Measurements from ENCODE around the gene SERPINF2.
"Not testable (repeated sequence)": the region's sequence is repeated elsewhere in the genome, so short reads cannot be mapped to it uniquely, and the experiment has no call there.

The SERPINF2 gene

GRCh38 chr17:1764705-1765104 lies 22.0 kb downstream of the SERPINF2 start:
- DNase-seq, result not testable (repeated sequence)

GRCh38 chr17:1765576-1765975 lies 22.9 kb downstream of the SERPINF2 start:
- DNase-seq, result no peak

DNA sequence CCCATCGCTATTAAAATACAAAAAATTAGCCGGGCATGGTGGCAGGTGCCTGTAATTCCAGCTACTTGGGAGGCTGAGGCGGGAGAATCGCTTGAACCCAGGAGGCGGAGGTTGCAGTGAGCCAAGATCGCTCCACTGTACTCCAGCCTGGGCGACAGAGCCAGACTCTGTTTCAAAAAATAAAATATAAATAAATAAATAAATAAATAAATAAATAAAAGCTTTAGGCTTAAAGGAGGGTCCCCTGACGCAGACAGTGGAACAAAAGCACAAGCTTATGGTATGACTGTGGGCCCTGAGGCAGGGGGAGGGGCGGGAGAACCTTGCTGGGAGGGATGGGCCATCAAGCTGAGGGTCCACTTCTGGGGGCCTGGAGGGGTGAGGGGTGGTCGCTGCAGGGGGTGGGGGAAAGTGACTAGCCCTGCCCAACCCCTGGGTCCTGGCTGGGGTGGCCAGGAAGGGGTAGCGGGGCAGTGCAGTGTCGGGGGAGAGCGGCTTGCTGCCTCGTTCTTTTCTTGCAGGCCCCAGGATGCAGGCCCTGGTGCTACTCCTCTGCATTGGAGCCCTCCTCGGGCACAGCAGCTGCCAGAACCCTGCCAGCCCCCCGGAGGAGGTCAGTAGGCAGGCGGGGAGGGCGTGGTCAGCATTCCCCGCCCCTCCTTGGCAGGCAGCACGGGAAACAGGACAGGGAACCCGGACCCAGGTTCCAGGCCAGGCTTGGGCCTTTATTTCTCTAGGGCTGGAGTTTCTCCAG lies 23.9 kb downstream of the SERPINF2 start:
- DNase-seq, result no peak

GRCh38 chr17:1767358-1767757 lies 24.7 kb downstream of the SERPINF2 start:
- no peak for DNase-seq

DNA sequence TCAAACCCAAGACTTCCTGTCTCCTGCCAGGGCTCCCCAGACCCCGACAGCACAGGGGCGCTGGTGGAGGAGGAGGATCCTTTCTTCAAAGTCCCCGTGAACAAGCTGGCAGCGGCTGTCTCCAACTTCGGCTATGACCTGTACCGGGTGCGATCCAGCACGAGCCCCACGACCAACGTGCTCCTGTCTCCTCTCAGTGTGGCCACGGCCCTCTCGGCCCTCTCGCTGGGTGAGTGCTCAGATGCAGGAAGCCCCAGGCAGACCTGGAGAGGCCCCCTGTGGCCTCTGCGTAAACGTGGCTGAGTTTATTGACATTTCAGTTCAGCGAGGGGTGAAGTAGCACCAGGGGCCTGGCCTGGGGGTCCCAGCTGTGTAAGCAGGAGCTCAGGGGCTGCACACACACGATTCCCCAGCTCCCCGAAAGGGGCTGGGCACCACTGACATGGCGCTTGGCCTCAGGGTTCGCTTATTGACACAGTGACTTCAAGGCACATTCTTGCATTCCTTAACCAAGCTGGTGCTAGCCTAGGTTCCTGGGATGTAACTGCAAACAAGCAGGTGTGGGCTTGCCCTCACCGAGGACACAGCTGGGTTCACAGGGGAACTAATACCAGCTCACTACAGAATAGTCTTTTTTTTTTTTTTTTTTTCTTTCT lies 27.3 kb downstream of the SERPINF2 start:
- DNase-seq, result no peak

GRCh38 chr17:1773000-1773695 lies 30.5 kb downstream of the SERPINF2 start:
- DNase-seq, result not testable (repeated sequence)

DNA sequence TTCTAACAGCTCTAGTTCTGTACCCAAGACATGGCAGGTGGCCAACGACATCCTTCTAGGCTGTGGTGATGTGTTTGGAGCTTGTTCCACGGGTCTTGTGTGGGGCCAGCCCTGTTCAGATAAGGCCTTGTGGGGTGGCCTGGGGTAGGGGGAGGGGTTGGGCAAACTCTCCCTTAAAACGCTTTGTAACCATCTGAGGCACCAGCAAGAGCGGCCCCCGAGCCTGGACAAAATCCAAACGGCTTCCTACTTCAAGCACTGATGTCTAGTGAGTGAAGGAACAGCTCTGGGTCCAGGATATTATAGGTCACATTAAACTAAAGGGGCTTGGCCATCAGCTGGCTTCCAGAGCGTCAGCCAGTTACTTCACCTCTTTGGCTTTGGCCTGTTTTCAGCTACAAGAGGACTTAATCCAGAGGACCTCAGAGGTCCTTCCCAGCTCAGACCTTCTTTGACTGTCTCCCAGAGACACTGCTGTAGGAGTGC lies 31.1 kb downstream of the SERPINF2 start:
- DNase-seq, result no peak

GRCh38 chr17:1774390-1775176 lies 31.9 kb downstream of the SERPINF2 start:
- DNase-seq, result no peak

DNA sequence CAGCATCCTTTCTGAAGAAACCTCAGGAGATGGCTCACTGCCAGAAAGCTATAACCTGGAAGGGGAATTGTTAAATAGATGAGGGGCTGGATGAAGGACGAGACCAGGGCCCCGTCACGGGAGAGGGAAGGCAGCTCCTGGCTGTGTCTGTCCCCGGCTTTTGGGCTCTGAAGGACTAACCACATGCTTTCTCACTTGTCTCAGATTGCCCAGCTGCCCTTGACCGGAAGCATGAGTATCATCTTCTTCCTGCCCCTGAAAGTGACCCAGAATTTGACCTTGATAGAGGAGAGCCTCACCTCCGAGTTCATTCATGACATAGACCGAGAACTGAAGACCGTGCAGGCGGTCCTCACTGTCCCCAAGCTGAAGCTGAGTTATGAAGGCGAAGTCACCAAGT lies 33.7 kb downstream of the SERPINF2 start:
- DNase-seq, result no peak

DNA sequence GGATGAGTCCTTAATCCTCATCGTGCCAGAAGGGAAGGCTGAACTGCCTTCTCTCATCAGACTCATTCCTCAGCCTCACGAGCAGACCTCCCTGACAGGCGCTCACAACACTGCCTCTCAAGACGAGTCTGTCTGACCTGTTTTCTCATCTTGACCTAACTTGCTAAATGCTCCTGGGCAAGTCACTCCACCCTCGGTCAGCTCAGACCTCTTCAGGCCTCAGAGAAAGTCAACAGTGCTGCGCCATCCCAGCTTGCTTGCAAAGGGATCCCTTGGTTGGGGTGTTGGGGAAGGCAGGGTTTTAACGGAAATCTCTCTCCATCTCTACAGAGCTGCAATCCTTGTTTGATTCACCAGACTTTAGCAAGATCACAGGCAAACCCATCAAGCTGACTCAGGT lies 34.2 kb downstream of the SERPINF2 start:
- DNase-seq, result no peak

GRCh38 chr17:1779571-1780131 lies 37.0 kb downstream of the SERPINF2 start:
- no peak for DNase-seq

GRCh38 chr17:1782171-1782567 lies 39.5 kb downstream of the SERPINF2 start:
- DNase-seq, result no peak

DNA sequence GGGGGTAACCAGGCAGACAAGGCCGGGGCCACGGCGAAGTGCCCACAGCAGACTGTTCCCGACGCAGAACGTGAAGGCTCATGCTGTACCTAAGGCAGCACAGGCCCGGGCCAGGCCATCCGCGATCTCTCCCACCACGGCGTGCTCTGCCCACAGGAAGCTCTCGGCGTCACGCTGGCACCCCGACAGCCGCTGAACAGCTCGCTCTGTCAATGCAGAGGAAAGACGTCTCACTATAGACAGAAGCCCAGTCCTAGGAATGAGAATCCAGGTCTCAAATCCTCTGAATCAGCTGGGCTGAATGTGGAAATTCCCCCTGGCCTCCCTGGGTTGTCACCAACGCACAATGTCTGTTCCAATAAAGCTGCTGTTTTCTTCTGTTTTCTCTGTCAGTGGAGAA lies 40.6 kb downstream of the SERPINF2 start:
- no peak for DNase-seq

- DNase-seq, result no peak
Observed at GRCh38 chr17:1783834-1784611, 41.4 kb downstream of the SERPINF2 start.

GRCh38 chr17:1785930-1786329 lies 43.3 kb downstream of the SERPINF2 start:
- DNase-seq, result no peak

DNA sequence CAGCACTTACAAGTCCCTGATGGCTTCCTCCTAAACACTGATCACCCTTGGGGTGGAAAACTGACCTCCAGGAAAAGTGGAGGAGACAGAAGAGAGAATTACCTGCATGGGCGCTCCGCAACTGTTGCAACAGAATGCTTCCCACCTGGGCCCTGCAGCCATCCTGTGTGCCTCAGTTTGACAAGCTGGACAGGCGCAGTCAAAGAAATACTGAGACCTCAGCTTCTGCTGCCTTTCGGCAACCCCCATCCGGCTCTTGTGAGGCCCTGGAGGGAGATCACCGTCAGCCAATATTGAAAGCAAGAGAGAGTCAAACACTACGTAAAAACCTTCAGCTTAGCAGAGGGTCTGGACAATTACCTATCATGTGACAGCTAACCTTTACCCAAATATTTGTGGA lies 44.0 kb downstream of the SERPINF2 start:
- DNase-seq, result no peak

DNA sequence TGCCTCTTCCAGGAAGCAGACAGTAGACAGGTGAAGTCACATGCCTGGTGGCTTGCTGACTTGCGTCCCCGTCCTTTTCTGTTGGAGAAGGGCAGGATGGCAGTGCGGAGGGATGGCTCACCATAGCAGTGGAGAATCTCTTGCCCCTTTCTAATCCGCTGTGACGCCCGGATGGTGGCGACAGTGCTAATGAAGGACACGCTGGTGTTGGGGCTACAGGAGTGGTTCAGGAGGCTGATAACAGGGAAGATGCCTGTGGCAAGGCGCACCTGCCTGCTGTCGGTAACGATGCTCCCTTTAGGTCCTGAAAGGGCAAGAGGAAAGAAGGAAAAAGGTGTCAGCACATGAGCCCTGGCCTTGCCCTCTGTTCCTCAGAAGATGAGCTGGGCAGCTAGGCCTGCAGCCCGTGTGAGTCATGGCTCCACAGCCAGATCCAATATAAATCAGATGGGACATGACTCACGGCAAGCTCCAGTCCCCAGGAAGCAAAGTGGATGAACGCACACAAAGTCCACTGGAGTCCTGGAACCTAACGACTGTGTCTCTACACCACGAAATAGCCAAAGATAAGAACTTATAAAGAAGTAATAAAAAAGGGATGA lies 44.7 kb downstream of the SERPINF2 start:
- no peak for DNase-seq

DNA sequence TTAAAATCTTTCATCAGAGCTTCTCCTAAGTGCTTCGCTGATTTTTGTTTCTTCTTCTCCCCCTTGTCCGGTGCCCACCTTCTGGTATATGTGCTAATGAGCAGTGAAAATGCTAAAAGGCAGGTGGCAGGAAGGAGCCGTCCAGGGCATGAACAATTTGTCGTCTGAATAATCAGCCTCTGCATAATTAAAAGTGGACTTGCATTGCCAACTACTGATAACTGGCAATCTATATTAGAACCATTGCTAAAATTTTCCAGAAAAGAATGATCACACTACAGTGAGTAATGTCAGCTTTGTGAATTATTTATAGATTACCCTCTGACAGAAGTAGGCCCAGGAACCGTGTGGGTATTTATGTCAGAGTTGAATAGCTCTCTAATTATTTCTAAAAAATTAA lies 47.3 kb downstream of the SERPINF2 start:
- DNase-seq, result no peak

- DNase-seq, result no peak
Observed at GRCh38 chr17:1792495-1793446, 50.1 kb downstream of the SERPINF2 start.

- DNase-seq, result no peak
Observed at GRCh38 chr17:1793447-1793806, 50.8 kb downstream of the SERPINF2 start.

Data from KG1 (cell line).